DMS79 (cell line): ENCODE results near the gene ZC3H8.

Experiments used
- DNase-seq: peaks from one replicate; lab custom pipeline; 2025; lab: John Stamatoyannopoulos, UW

Gene ZC3H8

DNA sequence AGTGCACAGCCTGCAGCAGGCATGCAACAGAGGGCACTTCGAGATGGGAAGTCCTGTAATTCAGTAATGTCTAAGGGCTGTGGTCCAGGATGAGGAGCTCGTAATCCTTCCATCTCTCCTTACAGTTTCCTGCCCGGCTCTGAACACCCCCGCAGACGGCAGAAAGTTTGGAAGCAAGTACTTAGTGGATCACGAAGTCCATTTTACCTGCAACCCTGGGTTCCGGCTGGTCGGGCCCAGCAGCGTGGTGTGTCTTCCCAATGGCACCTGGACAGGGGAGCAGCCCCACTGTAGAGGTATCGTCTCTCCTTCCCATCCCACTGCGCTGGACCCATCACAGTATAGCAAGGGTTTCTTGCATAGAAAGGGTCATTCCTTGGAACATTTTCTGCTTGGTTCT, 90.0 kb downstream of the ZC3H8 start:
- no peak for DNase-seq

- DNase-seq = no peak
Observed at GRCh38 chr2:112163541-112163981, 91.3 kb downstream of the ZC3H8 start.

- no peak for DNase-seq
Observed at GRCh38 chr2:112162956-112163355, 91.9 kb downstream of the ZC3H8 start.

DNA sequence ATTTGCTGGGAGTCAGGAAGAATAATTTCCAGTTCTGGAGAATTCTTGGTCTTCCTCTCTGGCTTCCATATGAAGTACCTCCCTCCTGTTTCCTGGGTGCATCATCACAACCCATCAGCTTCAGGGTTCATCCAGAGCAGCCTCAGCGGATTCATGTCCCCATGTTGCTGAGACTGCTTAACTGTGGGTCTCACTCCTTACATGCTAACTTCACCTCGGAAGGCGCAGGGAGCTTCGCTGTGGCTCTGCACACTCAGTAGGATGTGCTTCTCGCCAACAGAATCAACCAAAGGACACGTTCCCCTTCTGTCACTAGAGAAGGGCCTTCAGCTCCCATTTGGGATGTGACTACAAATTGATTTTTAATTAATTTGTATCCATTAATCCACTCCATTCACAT, 92.5 kb downstream of the ZC3H8 start:
- no peak for DNase-seq
